HepG2 (cell line): ENCODE results near the gene GMEB2. TPM values are rescaled to one million over a fixed set of nuclear protein-coding genes. Genes with fewer than 3 reads are reported as not detected.
"Not testable (repeated sequence)": the region's sequence is repeated elsewhere in the genome, so short reads cannot be mapped to it uniquely, and the experiment has no call there.

Source experiments
- ATAC-seq: fragments of 200-7000 bp; cut with Tn5 transposase; 3 replicates; pipeline ENCODE4 v1.9.1; 2020; ENCODE audit warnings: mild to moderate bottlenecking, moderate library complexity
- BruUV-seq: library from RNA; stranded (reverse); fragments of 400-500 nt; replicated peaks from 2 replicates; lab custom pipeline; 2021; lab: Mats Ljungman, UMichigan
- CTCF ChIA-PET: fragments of 300-600 bp; formaldehyde crosslinking; extraction: SDS; loops from one replicate; lab custom pipeline; 2021; ENCODE audit warnings: low total read pairs, inconsistent platforms, low intra/inter-chr PET ratio; lab: Yijun Ruan, JAX
- POLR2A ChIA-PET: fragments of 350-600 bp; sonication (Branson Sonifier 250); formaldehyde crosslinking; loops from one replicate; lab custom pipeline; 2020; ENCODE audit warnings: antibody characterized with exemption, inconsistent platforms; lab: Yijun Ruan, JAX
- DNase-seq: peaks from one replicate; pipeline ENCODE4 v3.0.0-alpha.2; 2015; ENCODE audit warnings: low spot score
- FAIRE-seq: peaks from 3 replicates; lab custom pipeline; 2011; peaks lifted over from hg19 to GRCh38; lab: Jason Lieb, UNC
- H2AFZ ChIP-seq: one replicate; pipeline ENCODE4 v1.6.1; 2011; ENCODE audit warnings: low read length, inconsistent platforms
- H3K27ac ChIP-seq: fragments of 300-600 bp; 3 replicates; pipeline ENCODE4 v1.8.0; 2011; ENCODE audit warnings: mixed run types, mild to moderate bottlenecking, mixed read lengths, low read length, inconsistent platforms; ENCODE audit not compliant: insufficient read depth; ENCODE audit errors: extremely low read length
- H3K27me3 ChIP-seq, 2 experiments: fragments of 200-600 bp in 1 of 2; 2 replicates in 1 of 2; 3 replicates in 1 of 2; pipeline versions ENCODE4 v1.6.0 to v1.8.0; 2011; ENCODE audit warnings: low read length in 2 of 2, mild to moderate bottlenecking in 2 of 2, moderate library complexity in 2 of 2, inconsistent platforms in 1 of 2; ENCODE audit not compliant: insufficient read depth in 2 of 2, control insufficient read depth in 1 of 2
- H3K36me3 ChIP-seq, 2 experiments: fragments of 200-600 bp in 1 of 2; replicated peaks in 1 of 2; 2 replicates in 1 of 2; 3 replicates in 1 of 2; pipeline versions ENCODE4 v1.5.1 to v1.8.0; 2011; ENCODE audit warnings: low read length in 2 of 2, inconsistent platforms in 1 of 2; ENCODE audit not compliant: insufficient read depth in 2 of 2, control insufficient read depth in 1 of 2
- H3K4me1 ChIP-seq: 2 replicates; pipeline ENCODE4 v1.5.1; 2012; ENCODE audit warnings: low read length, inconsistent platforms; ENCODE audit not compliant: insufficient read depth
- H3K4me2 ChIP-seq: 2 replicates; pipeline ENCODE4 v1.6.0; 2011; ENCODE audit warnings: low read depth, low read length, inconsistent platforms
- H3K4me3 ChIP-seq, 3 experiments: fragments of 200-600 bp in 1 of 3; sonication (generic), shearing (Covaris generic) in 1 of 3; replicated peaks in 1 of 3; 2 replicates each; pipeline ENCODE4 v1.5.1; 2011 to 2016; ENCODE audit warnings: low read length in 3 of 3, inconsistent platforms in 2 of 3, low read depth in 2 of 3, mild to moderate bottlenecking in 2 of 3, control low read depth in 1 of 3, mixed read lengths in 1 of 3; ENCODE audit not compliant: insufficient read depth in 1 of 3
- H3K79me2 ChIP-seq: one replicate; pipeline ENCODE4 v1.6.1; 2011; ENCODE audit warnings: low read length, inconsistent platforms; ENCODE audit not compliant: insufficient read depth
- H3K9ac ChIP-seq: 2 replicates; pipeline ENCODE4 v1.6.0; 2011; ENCODE audit warnings: mild to moderate bottlenecking, low read depth, low read length, inconsistent platforms; ENCODE audit not compliant: insufficient read depth
- H3K9me3 ChIP-seq: 2 replicates; pipeline ENCODE4 v1.5.1; 2012; ENCODE audit warnings: mild to moderate bottlenecking, low read length
- H4K20me1 ChIP-seq: 2 replicates; pipeline ENCODE4 v1.6.0; 2011; ENCODE audit warnings: inconsistent platforms, mild to moderate bottlenecking, low read length, moderate library complexity; ENCODE audit not compliant: insufficient read depth
- ETS1 ChIP-seq: sonication (generic); formaldehyde crosslinking; IDR thresholded peaks from 2 replicates; pipeline ENCODE4 v1.4.0; 2020; ENCODE audit warnings: missing genetic modification reagents
- HDAC6 ChIP-seq: fragments of 200-600 bp; sonication (generic); IDR thresholded peaks from 2 replicates; pipeline ENCODE4 v1.7.0; 2017; ENCODE audit warnings: mild to moderate bottlenecking, antibody characterized with exemption, low read length, low read depth
- ZMYM3 ChIP-seq: sonication (generic); formaldehyde crosslinking; IDR thresholded peaks from 2 replicates; pipeline ENCODE4 v1.5.1; 2020; ENCODE audit warnings: mild to moderate bottlenecking, missing genetic modification reagents
- ZNF607 ChIP-seq: sonication (generic); formaldehyde crosslinking; IDR thresholded peaks from 2 replicates; pipeline ENCODE4 v1.5.1; 2020; ENCODE audit warnings: missing genetic modification reagents, mild to moderate bottlenecking, borderline replicate concordance
- WGBS: methylation state at CpG from one replicate; pipeline ENCODE4 v1.1.6; 2017; ENCODE audit warnings: low lambda C conversion rate; 5-methylcytosine and 5-hydroxymethylcytosine counted together
- in situ Hi-C: cut with HindIII; loops from 2 replicates; pipeline ENCODE4 v1.10.0; 2017; ENCODE audit warnings: low pct_unique_long_range_greater_than_20kb; ENCODE audit not compliant: extremely low pct_ligation_motif_present
- intact Hi-C: fragments of 100-400 bp; cut with micrococcal nuclease; formaldehyde crosslinking; loops from one replicate; pipeline ENCODE4 v1.10.0; 2022; ENCODE audit not compliant: unreplicated experiment
- polyA plus RNA-seq, 8 experiments: library from polyadenylated mRNA; depleted of rRNA in 3 of 8; stranded (reverse) in 7 of 8; unstranded in 1 of 8; fragments of >200 nt; fragmentation: Illumina TruSeq in 4 of 8; extraction: Trizol in 4 of 8; gene quantifications; 2 replicates each; pipeline versions ENCODE4 v1.2.1 to v1.2.3, GENCODE V29; 2011 to 2016; ENCODE audit warnings: low read depth in 4 of 8, missing spikeins in 1 of 8, mixed read lengths in 1 of 8; ENCODE audit not compliant: insufficient read depth in 1 of 8
- total RNA-seq, 5 experiments: library from RNA; depleted of rRNA; stranded (reverse); fragments of >200 nt; fragmentation: Illumina TruSeq; extraction: Trizol; gene quantifications; 2 replicates each; pipeline ENCODE4 v1.2.3, GENCODE V29; 2016; ENCODE audit warnings: low read depth in 1 of 5

The GMEB2 gene
- total and polyA plus RNA-seq, 2 of the 13 experiments (the other 11 are each of a cell fraction or from before 2014, with no cell fraction given) = 10.6 to 12.4 TPM

- in situ Hi-C loops, BruUV-seq, H3K4me2 ChIP-seq, H3K9ac ChIP-seq, H3K9me3 ChIP-seq, DNase-seq, H3K27ac ChIP-seq, FAIRE-seq, H3K36me3 ChIP-seq, ATAC-seq, CTCF ChIA-PET, H3K4me3 ChIP-seq, H4K20me1 ChIP-seq, H2AFZ ChIP-seq, H3K79me2 ChIP-seq, H3K27me3 ChIP-seq: not testable (repeated sequence)
- 98% methylated on average over 25 of the region's 25 CpGs for WGBS
- H3K4me1 ChIP-seq = peaks cover 23% of the 10 kb centered on the region
- intact Hi-C loops = loop anchor here (10.0 kb wide), 1 partner anchor 116 kb away; the partner anchor contains the start of gene PTK6
- POLR2A ChIA-PET = interaction anchor here (1.3 to 4.3 kb wide), 2 partner anchors 8 to 32 kb away, joined by 4 to 58 read pairs; no protein-coding TSS in a partner anchor
These were observed 23.6 kb upstream of the GMEB2 start for GRCh38 chr20:63650486-63650885.

- POLR2A ChIA-PET = interaction anchor here (0.6 kb wide), 1 partner anchor 15 kb away, joined by 4 read pairs; no protein-coding TSS in a partner anchor
These were observed 22.1 kb upstream of the GMEB2 start for GRCh38 chr20:63648895-63649589.

More at GRCh38 chr20:63648895-63649589, 22.1 kb upstream of the GMEB2 start:
- Histone ChIP-seq H3K9me3 (no peaks in the 10 kb centered on the region), H3K4me3 (no peak overlapping the region), H3K27me3 (no peaks in the 10 kb centered on the region), H4K20me1 (peaks cover 3% of the 10 kb centered on the region; the same call in 1 of the 2 replicates), H3K27ac (no peak overlapping the region), H2AFZ (no peak overlapping the region), H3K4me2 (no peak overlapping the region), H3K79me2 (peaks cover 6% of the 10 kb centered on the region), H3K9ac (no peak overlapping the region), H3K4me1 (peaks cover 20% of the 10 kb centered on the region), H3K36me3 (peaks cover 3 to 4% of the 10 kb centered on the region in 2 experiments; a peak in 4 of 5 replicates)
- in situ Hi-C loops (no loop called here), intact Hi-C loops (no loop called here)
- WGBS = 89% methylated on average over 11 of the region's 11 CpGs
- CTCF ChIA-PET = no interaction called here
- TF ChIP-seq ZMYM3 (CRISPR knock-in tag) (no peak), HDAC6 (no peak), ETS1 (CRISPR knock-in tag) (no peak), ZNF607 (CRISPR knock-in tag) (no peak)
- no peak for DNase-seq
- ATAC-seq = no peak
- no peak for FAIRE-seq
- no TSS peak for BruUV-seq
